ENCODE measurements around the gene BACH2.
"Not testable (repeated sequence)": the region's sequence is repeated elsewhere in the genome, so short reads cannot be mapped to it uniquely, and the experiment has no call there.

Gene BACH2

GRCh38 chr6:89930789-89931188 is 365.9 kb downstream of the BACH2 start:
- in situ Hi-C loops (cut with HindIII; ENCODE audit: low sequenced_read_pairs): no loop called here

GRCh38 chr6:89928604-89929003 is 368.0 kb downstream of the BACH2 start:
- in situ Hi-C loops (cut with HindIII; ENCODE audit: low sequenced_read_pairs): no loop called here

GRCh38 chr6:89927791-89928550 is 368.7 kb downstream of the BACH2 start:
- in situ Hi-C loops (cut with HindIII; ENCODE audit: low sequenced_read_pairs): no loop called here

- in situ Hi-C loops (cut with HindIII; ENCODE audit: low sequenced_read_pairs): no loop called here
Measured at GRCh38 chr6:89927264-89927663, 369.4 kb downstream of the BACH2 start.

- in situ Hi-C loops (cut with HindIII; ENCODE audit: low sequenced_read_pairs): no loop called here
Measured at GRCh38 chr6:89925826-89926225, 370.8 kb downstream of the BACH2 start.

GRCh38 chr6:89924231-89924630 is 372.4 kb downstream of the BACH2 start:
- in situ Hi-C loops (cut with HindIII; ENCODE audit: low sequenced_read_pairs): no loop called here

GRCh38 chr6:89921691-89922090 is 375.0 kb downstream of the BACH2 start:
- in situ Hi-C loops (cut with HindIII; ENCODE audit: low sequenced_read_pairs): no loop called here

GRCh38 chr6:89921197-89921596 is 375.4 kb downstream of the BACH2 start:
- in situ Hi-C loops (cut with HindIII; ENCODE audit: low sequenced_read_pairs): no loop called here

GRCh38 chr6:89917801-89918366 is 378.8 kb downstream of the BACH2 start:
- in situ Hi-C loops (cut with HindIII; ENCODE audit: low sequenced_read_pairs): no loop called here

GRCh38 chr6:89917216-89917615 is 379.4 kb downstream of the BACH2 start:
- in situ Hi-C loops (cut with HindIII; ENCODE audit: low sequenced_read_pairs): no loop called here

- in situ Hi-C loops (cut with HindIII; ENCODE audit: low sequenced_read_pairs): no loop called here
Measured at GRCh38 chr6:89916136-89916920, 380.3 kb downstream of the BACH2 start.

- in situ Hi-C loops (cut with HindIII; ENCODE audit: low sequenced_read_pairs): no loop called here
Measured at GRCh38 chr6:89910902-89911240, 385.8 kb downstream of the BACH2 start.

GRCh38 chr6:89910001-89910901 is 386.4 kb downstream of the BACH2 start:
- in situ Hi-C loops (cut with HindIII; ENCODE audit: low sequenced_read_pairs): not testable (repeated sequence)

GRCh38 chr6:89895276-89895874 is 401.3 kb downstream of the BACH2 start:
- in situ Hi-C loops (cut with HindIII; ENCODE audit: low sequenced_read_pairs): no loop called here

- in situ Hi-C loops (cut with HindIII; ENCODE audit: low sequenced_read_pairs): no loop called here
Measured at GRCh38 chr6:89894169-89894568, 402.5 kb downstream of the BACH2 start, which contains the start of gene GJA10. GJA10 (plus strand) TSS chr6:89894469; CDS start chr6:89894469, 0 bp downstream.

- in situ Hi-C loops (cut with HindIII; ENCODE audit: low sequenced_read_pairs): not testable (repeated sequence)
Measured at GRCh38 chr6:89892577-89892976, 404.1 kb downstream of the BACH2 start.

- in situ Hi-C loops (cut with HindIII; ENCODE audit: low sequenced_read_pairs): not testable (repeated sequence)
Measured at GRCh38 chr6:89890845-89891528, 405.7 kb downstream of the BACH2 start.

- in situ Hi-C loops (cut with HindIII; ENCODE audit: low sequenced_read_pairs): no loop called here
Measured at GRCh38 chr6:89888871-89889270, 407.8 kb downstream of the BACH2 start.

GRCh38 chr6:89888138-89888514 is 408.5 kb downstream of the BACH2 start:
- in situ Hi-C loops (cut with HindIII; ENCODE audit: low sequenced_read_pairs): no loop called here

All from DLD1 (cell line).